Bone marrow (tissue), 2 donors: Measurements from ENCODE around the gene PHETA1.
"Not testable (repeated sequence)": the region's sequence is repeated elsewhere in the genome, so short reads cannot be mapped to it uniquely, and the experiment has no call there.

ENCODE experiments used
- DNase-seq, 2 donors: peaks; one replicate each; lab custom pipeline; 2025; lab: John Stamatoyannopoulos, UW

PHETA1 gene

GRCh38 chr12:111405859-111406473 lies 37.1 kb upstream of the PHETA1 start, which contains the start of gene SH2B3:
TSS of gene SH2B3 (plus strand) at chr12:111405923. CDS start at chr12:111418146, 12,223 bp downstream.
- peak in 1 of 2 donors; percentile 78 for DNase-seq

DNA sequence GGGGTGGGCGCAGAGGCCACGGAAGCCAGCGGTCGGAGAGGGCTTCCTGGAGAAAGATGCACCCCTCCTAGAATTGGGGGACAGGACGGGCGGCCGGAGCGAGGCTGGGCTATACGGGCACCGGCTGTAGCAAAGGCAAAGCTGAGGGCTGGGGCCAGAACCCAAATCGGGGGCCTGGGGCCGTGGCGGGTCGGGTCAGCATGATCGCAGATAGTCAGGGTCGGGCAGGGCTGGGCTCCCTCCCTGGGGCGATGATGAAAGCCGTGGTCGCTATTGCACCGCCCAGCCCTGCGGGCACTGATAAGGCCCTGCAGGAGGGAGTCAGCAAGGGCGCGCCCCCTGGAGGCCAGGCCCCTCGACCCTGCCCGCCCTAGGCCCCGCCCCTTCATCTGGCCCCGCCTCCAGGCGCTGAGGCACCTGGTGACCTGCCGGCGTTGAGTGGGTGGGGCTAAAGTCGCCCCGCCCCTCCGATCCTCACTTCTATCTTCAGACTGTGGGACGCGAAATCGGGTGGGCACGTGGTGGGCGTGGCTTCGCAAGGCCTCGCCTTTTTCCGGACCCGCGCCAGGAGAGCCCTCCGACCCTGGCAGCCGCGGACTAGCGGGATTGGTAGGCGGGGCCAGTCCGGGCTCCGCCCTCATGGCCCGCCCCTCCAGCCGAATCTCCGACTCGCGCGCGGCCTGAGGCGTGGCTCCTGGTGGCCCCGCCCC lies 36.4 kb upstream of the PHETA1 start:
- DNase-seq: peak; percentile 84 to 95

GRCh38 chr12:111404362-111405148 lies 35.7 kb upstream of the PHETA1 start:
- DNase-seq: no peak

DNA sequence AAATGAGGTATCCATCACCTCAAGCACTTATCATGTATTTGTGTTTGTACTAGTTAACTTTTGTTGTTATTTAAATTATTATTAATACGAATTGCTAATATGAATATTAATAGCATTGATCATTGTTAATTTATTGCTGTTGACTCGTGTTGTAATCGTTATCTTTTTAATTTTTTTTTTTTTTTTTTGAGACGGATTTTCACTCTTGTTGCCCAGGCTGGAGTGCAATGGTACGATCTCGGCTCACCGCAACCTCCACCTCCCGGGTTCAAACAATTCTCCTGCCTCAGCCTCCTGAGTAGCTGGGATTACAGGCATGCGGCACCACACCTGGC lies 33.6 kb upstream of the PHETA1 start:
- not testable (repeated sequence) for DNase-seq

GRCh38 chr12:111401167-111401605 lies 32.3 kb upstream of the PHETA1 start:
- DNase-seq: no peak

- not testable (repeated sequence) for DNase-seq
Observed at GRCh38 chr12:111399741-111400404, 31.0 kb upstream of the PHETA1 start.

DNA sequence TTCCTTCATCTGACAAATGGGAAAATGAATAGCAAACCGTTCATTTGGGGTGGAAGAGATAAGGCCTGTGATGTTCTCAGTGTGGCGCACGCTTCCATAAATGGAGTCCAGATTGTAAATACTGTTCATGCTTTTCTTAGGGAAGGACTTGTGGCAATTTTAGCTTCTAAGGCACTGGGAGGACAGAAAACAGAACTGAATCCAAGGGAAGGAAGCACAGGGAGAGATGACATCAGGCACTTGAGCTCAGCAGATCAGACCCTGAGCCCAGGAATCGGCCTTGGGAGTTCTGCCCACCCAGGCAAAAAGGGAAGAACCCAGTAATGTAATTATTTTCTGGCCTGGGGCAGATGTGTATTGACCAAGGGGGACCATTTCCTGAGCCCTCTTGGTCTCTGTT lies 29.6 kb upstream of the PHETA1 start:
- DNase-seq: no peak

GRCh38 chr12:111396726-111397445 lies 28.0 kb upstream of the PHETA1 start:
- DNase-seq: peak; percentile 84

GRCh38 chr12:111396271-111396670 lies 27.4 kb upstream of the PHETA1 start:
- DNase-seq: not testable (repeated sequence)

- DNase-seq: no peak
Observed at GRCh38 chr12:111395336-111396187, 26.7 kb upstream of the PHETA1 start.

DNA sequence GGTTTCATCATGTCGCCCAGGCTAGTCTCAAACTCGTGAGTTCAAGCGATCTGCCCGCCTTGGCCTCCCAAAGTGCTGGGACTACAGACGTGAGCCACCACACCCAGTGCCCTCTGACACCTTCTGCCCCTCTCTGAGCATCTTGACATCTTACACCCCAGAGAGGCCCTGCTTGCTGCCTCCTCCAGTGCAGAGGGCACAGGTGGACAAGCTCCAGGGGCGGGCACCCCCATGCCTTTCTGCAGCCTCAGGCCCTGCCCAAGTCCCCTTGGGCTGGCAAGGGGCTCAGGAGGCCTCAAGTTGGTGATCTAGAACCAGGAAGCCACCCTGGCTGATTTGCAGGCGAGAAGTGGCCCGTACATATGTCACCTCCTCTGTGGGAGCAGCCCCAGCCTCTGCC lies 25.6 kb upstream of the PHETA1 start:
- no peak for DNase-seq

DNA sequence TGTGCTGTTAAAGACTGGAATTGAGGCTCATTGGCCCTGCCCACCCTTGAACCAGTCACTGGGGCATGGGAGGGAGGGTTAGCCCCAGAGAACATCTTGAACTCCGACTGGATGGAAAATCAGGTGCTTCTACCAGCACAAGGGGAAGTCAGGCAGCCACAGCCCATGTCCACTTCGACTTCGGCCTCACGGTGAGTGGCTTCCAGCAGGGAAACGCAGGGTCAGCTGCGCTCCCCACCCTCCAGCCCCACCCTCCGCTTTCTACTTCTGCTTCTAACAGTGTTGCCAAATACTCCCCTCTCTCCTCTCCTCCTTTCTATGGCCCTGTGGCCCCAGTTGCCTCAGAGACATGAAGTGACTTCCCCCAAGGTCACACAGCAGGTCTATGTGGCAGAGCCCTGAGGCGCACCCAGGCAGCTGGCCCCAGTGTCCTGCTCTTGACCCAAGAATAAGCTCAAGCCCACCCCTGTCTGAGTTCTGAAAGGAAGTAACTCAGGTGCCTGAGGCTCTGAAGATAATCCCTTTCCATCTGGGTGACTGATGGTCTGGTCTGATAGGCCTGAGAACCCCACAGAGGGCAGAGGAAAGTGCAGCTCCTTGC lies 24.9 kb upstream of the PHETA1 start:
- DNase-seq: peak in 1 of 2 donors; percentile 39

DNA sequence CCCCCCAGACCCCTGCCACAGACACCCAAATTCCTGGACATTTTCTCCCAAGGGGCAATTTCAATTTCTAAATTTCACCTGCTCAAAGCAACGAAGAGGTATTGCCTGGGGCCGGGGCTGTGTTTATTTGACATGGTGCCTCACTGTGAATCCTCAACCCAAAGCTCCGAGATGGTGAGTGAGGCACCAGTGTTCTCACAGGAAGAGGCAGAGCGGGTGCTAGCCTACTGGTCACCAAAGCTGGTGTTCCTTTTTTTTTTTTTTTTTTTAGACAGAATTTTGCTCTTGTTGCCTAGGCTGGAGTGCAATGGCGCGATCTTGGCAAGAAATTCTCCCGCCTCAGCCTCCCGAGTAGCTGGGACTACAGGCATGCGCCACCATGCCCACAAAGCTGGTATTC lies 22.0 kb upstream of the PHETA1 start:
- no peak for DNase-seq

DNA sequence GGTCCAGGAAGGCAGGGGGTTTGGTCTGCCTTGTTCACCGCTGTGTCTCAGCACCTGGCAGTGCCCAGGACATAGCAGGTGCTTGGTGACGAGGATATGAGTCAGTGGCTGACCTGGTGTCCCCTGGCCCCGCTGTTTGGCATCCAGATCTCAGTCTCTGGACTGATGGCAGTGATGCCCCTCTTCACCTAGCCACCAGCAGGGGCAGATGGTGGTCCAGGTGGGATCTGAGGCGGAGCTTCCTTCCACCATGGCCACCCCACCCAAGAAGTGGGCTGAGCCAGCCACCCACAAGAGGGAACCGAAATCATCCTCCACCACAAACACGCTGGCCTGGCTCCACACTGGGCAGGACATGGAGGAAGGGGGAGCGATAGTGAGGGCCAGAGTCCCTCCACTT lies 20.7 kb upstream of the PHETA1 start:
- no peak for DNase-seq

DNA sequence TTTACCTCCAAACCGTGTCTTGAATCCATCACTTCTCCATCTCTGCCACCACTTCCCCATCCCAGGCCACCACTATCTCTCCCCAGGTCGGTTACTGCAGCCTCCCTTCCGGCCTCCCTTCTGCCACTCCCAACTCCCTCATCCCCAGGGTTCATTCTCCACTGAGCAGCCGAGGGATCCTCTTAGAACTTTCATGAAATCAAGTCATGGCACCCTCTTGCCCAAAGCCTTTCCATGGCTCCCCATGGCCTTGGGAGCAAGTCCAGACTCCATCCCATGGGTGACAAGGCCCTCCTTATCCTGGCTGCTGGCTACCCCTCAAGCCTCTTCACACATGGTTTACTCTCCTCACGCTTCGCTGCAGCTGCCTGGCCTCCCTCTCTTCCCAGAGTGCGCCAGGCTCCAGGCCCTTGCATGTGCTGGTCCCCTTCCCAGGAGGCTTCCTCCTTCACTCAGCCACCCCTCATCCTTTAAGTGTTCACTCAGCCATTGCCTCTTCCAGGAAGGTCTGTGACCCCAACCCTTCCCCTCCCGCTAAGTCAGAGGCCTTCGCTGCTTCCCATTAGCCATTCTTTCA lies 18.9 kb upstream of the PHETA1 start:
- no peak for DNase-seq

DNA sequence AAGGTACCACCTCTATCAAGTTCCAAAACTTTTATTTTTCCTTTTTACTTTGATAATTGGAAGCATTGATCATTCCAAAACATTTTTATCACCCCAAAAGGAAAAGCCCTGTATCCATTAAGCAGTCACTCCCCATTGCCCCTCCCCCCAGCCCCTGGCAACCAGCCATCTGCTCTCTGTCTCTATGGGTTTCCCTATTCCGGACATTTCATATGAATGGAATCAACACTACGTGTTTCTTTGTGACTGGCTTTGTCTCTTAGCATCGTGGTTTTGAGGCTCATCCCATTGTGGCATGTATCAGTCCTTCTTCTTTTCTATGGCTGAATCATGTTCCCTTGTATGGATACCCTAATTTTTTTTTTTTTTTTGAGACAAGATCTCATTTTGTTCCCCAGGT lies 18.0 kb upstream of the PHETA1 start:
- no peak for DNase-seq

GRCh38 chr12:111384596-111384995 lies 15.7 kb upstream of the PHETA1 start:
- DNase-seq: no peak

DNA sequence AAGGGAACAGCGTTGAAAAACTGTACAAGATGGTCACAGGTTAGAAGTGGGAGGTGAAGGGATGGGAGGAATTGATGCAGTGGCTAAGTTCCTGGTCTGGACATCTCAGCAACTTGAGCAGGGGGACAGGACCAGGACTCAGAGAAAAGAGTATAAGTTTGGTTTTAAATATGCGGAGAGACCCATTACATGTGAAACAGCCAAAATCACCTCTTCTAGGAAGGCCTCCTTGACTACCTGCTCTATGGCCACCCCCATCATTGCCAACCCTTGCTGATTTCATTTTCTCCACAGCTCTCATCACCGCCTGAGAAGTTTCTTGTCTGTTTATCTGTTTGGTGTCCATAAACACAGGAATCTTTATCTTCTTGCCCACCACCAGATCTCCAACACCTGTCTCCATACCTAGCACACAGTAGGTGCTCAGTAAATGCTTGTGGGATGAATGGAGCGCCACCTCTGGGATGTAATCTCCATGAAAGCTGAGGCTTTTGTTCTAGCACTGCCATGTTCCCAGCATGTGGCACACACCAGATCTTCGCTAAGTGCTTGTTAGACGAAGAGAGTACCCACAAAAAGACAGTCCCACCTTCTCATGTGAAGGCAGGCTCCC lies 11.2 kb upstream of the PHETA1 start:
- DNase-seq: no peak

DNA sequence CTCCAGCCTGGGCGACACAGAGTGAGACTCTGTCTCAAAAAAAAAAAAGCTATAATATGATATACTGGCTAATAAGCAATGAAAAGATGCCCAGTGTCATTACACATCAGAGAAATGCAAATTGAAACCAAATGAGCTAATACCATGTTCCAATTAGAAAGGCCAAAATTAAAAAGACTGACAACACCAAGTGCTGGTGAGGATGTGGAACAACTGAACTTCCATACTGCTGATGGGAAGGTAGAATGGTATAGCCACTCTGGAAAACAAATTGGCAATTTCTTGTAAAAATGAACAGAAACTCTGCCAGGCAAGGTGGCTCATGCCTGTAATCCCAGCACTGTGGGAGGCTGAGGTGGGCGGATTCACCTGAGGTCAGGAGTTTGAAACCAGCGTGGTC lies 8.5 kb upstream of the PHETA1 start:
- no peak for DNase-seq

GRCh38 chr12:111373231-111373630 lies 4.3 kb upstream of the PHETA1 start:
- DNase-seq: not testable (repeated sequence)
